OCI-M1 (cell line): ENCODE results near the gene PPP1R9A.

ENCODE experiments used
- DNase-seq: peaks from one replicate; lab custom pipeline; 2025; lab: John Stamatoyannopoulos, UW

PPP1R9A gene

DNA sequence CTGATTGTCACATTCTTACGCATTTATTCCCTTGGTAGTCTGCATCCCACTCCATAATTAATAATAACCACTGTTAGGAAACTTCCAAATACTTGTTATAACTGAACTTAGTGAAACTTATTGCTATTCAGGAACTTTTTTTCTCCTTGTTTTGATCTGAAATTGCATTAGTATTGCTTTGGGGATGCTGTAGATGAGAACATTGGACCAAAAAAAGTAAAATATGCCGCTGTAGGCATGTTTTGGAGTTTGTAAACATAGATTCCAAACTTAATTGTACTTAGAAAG is 1.7 kb downstream of the PPP1R9A start:
- DNase-seq = no peak

- DNase-seq = no peak
Observed at GRCh38 chr7:94912085-94912484, 4.7 kb downstream of the PPP1R9A start.

- no peak for DNase-seq
Observed at GRCh38 chr7:94913391-94913790, 6.0 kb downstream of the PPP1R9A start.

DNA sequence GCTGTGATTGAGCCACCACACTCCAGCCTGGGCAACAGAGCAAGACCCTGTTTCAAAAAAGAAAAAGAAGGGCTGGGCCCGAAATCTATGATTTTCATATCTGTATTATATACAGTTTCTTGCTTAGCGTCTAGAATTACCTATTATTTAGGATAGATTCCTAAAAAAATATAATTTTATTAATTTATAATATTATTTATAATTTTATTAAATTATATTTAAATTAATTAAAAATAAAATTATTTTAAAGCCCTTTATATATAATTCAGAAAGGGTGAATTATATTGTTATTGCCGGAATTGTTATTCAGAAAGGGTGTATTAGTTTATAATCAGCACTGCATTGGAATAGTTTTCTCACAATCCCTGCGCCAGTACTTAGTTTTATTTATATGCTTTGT is 14.5 kb downstream of the PPP1R9A start:
- no peak for DNase-seq

DNA sequence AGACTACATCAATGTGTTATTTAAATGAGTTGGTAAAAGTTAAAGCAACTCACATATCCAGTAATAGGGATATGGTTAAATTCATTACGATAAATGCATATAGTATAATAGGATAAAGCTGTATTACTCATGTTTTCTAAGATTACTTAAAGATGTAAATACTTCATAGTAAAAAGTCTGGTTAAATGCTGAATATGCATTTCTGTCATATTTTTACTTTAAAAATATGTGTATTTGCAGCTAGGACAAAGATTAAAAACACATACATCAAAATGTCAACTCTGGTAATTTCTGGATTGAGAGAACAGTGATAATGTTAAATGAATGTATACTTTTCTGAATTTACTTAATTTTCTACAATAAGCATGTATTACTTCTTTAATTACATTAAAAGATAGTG is 15.1 kb downstream of the PPP1R9A start:
- DNase-seq = no peak

DNA sequence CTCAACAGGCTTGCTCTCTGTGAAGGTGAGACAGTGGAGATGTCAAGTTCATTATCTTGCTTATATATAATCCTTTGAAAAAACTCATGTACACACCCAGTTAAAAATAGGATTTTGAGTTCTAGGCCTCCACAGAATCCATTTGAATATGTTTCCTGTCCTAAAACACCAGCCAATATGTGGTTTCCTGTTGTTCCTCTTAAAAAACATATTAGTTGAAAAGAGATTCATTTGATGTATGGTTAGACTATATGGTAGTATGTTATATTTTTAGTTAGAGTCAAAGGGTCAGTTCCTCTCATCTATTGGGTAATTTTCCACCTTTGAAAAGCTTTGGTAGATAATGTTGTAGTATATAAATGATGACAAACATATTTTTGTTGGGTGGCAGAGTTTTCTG is 16.0 kb downstream of the PPP1R9A start:
- no peak for DNase-seq

DNA sequence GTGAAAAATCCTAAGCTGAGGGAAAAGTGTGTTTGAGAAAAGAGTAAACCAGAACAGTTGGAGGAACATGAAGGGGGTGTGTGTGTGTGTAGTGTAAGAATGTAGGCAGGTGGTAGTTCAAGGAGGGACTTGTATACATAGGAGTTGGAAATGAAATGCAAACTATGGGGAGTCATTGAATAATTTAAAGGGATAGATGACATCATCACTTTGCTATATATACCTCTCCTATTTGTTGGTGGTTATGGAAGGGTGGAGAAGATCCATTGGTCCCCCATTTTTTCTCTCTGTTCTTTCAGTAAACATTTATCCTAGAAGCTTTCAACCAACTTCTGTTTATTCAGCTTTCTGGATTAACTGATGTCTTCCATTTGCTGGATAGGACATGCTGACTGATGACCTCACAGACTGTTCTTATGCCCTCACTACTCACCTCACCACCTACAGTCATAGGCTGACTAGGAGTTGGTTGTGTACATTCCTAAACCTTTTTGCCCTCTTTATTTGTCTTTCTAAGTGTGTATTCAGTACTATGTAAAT is 20.8 kb downstream of the PPP1R9A start:
- DNase-seq = no peak

DNA sequence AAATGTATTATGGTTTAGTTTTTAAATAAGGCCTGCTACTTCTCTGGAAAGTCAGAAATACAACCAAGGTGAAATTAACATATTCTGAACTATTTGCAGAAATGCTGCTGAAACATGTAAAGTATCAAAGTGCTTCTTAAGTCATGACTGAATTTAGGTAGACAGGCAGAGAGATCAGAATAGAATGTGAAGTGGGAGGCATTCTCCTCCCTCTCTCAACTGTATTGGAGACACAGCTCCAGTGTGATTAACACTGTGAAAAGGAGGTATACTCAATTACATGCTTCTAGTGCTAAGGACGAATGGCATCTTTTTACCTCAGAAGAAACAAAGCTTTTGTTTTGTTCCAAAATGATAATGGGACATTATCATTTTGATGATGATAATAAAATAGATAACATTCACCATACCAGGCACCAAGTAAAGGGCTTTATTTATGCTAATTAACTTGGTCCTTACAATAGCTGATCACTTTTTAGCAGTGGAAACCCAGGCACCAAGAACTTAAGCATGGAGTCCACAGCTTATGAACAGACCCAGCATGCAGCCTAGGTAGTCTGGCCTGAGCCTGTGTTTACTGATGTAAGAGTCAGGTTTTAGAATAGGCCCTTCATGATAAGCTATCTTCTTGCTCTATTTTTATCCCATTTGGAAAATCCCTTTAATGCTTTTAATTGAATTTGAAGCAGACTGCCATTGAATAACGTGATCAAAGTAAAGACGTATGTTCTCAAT is 26.0 kb downstream of the PPP1R9A start:
- no peak for DNase-seq

DNA sequence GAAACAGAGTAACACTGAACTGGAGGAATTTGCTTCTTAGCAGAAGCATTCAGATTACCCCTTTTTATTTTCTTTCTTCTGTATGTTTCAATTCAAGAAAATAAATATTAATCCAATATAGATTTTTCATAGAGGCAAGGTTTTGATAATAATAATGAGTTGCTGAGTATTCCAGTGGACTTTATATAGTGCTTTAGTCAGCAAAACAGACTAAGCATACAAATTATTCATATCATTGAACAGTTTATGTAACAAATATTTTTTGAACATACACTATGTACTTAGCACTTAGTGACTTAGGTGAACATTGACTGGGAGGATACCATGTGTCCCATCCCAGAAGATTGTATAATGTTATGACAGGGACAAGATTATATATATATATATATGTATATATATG is 32.0 kb downstream of the PPP1R9A start:
- no peak for DNase-seq

- DNase-seq = no peak
Observed at GRCh38 chr7:94940241-94940640, 32.8 kb downstream of the PPP1R9A start.

DNA sequence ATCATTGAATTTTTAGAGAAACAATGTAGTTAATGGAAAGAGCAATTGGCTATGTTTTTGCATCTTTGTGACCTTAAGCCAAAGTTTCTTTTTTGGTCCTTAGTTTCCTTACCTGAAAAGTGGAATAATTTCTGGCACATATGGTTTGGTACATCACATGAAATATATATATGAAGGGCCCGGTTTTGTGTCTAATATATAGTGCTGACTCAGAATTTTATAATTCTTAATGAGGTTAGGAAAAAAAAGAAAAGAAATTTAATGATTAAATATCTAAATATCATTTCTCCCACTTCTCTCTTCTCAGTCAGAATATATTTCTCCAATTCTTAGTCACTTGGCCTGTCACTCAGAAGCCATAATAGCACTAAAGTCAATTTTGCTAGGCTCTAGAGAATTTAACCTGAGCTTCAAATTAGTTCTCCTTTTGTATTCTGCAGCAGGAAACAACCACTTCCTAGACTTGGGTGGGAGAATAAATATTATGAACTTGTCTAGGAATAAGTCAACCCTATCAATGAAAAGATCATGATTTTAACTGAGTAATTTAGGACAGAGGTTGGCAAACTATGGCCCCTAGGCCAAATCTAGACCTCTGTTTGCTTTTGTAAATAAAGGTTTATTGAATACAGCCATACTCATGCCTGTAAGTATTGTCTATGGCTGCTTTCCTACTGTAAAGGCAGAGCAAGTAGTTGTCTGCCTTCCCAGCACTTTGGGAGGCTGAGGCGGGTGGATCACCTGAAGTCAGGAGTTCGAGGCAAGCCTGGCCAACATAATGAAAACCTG is 34.6 kb downstream of the PPP1R9A start:
- no peak for DNase-seq

DNA sequence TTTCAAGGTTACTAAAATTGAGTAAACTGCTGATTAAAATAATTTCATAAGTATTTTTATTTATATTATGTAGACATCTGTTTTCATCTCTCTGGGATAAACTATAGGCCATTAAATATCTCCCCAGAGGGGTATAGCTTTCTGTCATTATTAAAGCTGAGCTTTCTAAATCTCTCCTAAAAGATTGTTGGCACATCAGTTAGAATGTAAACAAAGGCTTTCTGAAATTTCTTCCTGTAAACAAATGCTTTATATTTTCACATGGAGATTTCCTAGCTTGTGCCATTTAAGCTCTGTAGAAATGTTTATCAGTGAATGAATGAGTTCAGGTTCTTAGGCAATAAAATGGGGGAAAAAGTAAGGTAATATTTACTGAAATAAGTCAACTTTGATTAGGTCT is 35.7 kb downstream of the PPP1R9A start:
- DNase-seq = no peak

DNA sequence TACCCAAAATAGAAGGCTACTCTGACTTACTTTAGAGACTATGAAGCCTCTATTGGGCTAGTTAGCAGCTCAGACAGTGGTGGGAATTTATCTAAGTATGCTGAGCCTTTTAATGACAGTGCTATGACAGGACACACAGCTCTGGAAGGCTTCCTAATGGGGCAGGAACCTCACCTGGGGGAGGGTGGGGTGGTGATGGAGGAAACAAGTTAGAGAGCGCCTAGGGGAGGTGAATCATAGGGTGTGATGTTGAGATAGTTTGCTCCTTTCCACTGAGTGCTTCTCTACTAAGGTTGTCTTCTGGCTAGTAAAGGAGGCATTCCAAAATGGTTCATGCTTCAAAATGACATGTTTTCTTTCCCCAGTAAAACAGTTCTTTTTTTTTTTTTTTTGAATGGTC is 42.1 kb downstream of the PPP1R9A start:
- no peak for DNase-seq

DNA sequence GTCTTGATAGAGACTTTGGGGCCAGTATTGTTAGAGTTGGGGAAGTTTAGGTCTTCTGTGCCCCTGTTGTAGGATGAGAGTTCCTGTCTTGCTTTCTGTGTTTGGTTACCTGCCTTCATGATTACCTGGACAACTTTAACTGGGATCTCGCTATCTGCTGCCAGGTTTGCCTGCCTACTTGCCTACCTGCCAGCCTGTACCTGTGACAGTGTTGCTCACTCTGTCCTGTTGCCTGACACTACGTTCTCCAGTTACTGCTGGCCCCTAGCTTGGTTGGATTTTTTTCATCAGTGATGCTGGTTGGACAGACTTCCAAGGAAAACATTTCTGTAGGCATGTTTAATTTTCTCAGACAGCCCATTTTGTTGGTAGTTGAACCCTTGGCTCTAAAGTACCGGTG is 48.4 kb downstream of the PPP1R9A start:
- no peak for DNase-seq

- no peak for DNase-seq
Observed at GRCh38 chr7:94957061-94957460, 49.7 kb downstream of the PPP1R9A start.

DNA sequence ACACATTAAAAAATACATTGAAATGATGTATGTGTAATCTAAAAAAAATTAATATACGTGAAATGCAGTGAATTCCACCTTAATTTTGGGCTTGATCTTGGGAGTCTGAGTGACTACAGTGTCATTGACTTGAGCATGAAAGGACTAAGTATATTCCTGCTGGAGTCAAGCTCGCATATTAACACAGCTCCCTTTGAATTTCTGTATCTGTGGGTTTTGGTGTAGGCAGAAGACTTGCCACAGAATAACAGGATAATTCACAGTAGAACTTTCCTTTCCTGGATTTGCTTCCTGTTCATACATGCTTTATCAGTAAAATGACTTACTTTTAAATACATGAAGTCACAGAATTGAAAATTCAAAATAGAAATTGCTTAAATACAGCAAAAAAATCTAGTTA is 55.3 kb downstream of the PPP1R9A start:
- DNase-seq = no peak

- no peak for DNase-seq
Observed at GRCh38 chr7:94969434-94970084, 62.2 kb downstream of the PPP1R9A start.

GRCh38 chr7:94970085-94970576 is 62.7 kb downstream of the PPP1R9A start:
- DNase-seq = no peak

GRCh38 chr7:94971051-94971867 is 63.9 kb downstream of the PPP1R9A start:
- DNase-seq = no peak

- no peak for DNase-seq
Observed at GRCh38 chr7:94972296-94972695, 64.9 kb downstream of the PPP1R9A start.

GRCh38 chr7:94973844-94974243 is 66.5 kb downstream of the PPP1R9A start:
- no peak for DNase-seq

DNA sequence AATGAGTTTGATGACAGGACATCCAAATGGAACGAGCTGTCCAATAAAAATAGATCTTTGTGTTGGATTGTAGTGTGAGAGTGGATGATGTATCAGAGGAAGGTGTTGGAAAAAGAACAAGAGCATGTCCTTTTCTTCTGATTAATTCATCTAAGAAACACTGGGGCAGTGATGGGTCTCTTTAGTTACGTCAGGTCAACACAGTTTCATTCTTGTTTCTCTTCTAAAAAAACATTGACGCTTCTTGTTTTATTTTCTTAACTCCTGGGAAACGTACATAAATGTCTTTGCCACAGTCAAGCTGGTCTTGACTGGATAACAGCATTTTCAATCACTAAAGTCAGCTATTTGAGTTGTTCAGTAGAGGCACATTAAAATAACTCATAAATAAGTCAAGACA is 67.0 kb downstream of the PPP1R9A start:
- DNase-seq = no peak
